Neural cell (in vitro differentiated cells): ENCODE data around the gene TPMT.

ENCODE experiments used
- CTCF ChIP-seq: fragments of 450-650 bp; IDR thresholded peaks from 2 replicates; pipeline ENCODE4 v1.5.1; 2014; ENCODE audit warnings: antibody characterized with exemption, mild to moderate bottlenecking, moderate library complexity; ENCODE audit not compliant: poor library complexity, severe bottlenecking
- EP300 ChIP-seq: fragments of 450-650 bp; conservative IDR thresholded peaks from 2 replicates; pipeline ENCODE4 v1.6.1; 2014; ENCODE audit warnings: antibody characterized with exemption, mild to moderate bottlenecking, moderate library complexity; ENCODE audit not compliant: poor library complexity, severe bottlenecking
- EZH2 ChIP-seq: fragments of 200-600, 300-800 bp; shearing (Covaris generic), sonication (generic); IDR thresholded peaks from 2 replicates; pipeline ENCODE4 v1.6.1; 2014; ENCODE audit warnings: antibody characterized with exemption, low read length, borderline replicate concordance, mild to moderate bottlenecking; ENCODE audit not compliant: insufficient read depth, poor library complexity, severe bottlenecking
- MXI1 ChIP-seq: fragments of 450-650 bp; conservative IDR thresholded peaks from 2 replicates; pipeline ENCODE4 v1.6.1; 2014; ENCODE audit warnings: antibody characterized with exemption, mild to moderate bottlenecking; ENCODE audit not compliant: poor library complexity, severe bottlenecking
- POLR2AphosphoS5 ChIP-seq: IDR thresholded peaks from 2 replicates; pipeline ENCODE4 v1.6.1; 2012
- RAD21 ChIP-seq: fragments of 450-650 bp; conservative IDR thresholded peaks from 2 replicates; pipeline ENCODE4 v1.6.1; 2014; ENCODE audit warnings: antibody characterized with exemption, mild to moderate bottlenecking, moderate library complexity
- REST ChIP-seq: IDR thresholded peaks from 2 replicates; pipeline ENCODE4 v1.6.1; 2012; ENCODE audit warnings: borderline replicate concordance
- SMC3 ChIP-seq: fragments of 450-650 bp; conservative IDR thresholded peaks from 2 replicates; pipeline ENCODE4 v1.6.1; 2014; ENCODE audit warnings: antibody characterized with exemption, mild to moderate bottlenecking, moderate library complexity; ENCODE audit not compliant: poor library complexity
- TAF1 ChIP-seq: IDR thresholded peaks from 2 replicates; pipeline ENCODE4 v1.6.1; 2012; ENCODE audit warnings: low read depth

- TF ChIP-seq CTCF, result no peak
- TF ChIP-seq POLR2AphosphoS5, result no peak
- no peak for TF ChIP-seq REST
- TF ChIP-seq MXI1, result no peak
- TF ChIP-seq EZH2, result no peak
- no peak for TF ChIP-seq TAF1
- no peak for TF ChIP-seq EP300
- no peak for TF ChIP-seq RAD21
- no peak for TF ChIP-seq SMC3
These were observed 54.6 kb downstream of the TPMT start for GRCh38 chr6:18100296-18100695.
